Hematopoietic multipotent progenitor cell (in vitro differentiated cells): ENCODE results near the gene SNX25. TPM values are rescaled to one million over a fixed set of nuclear protein-coding genes. Genes with fewer than 3 reads are reported as not detected.

Source experiments
- DNase-seq, 3 donors: peaks; one replicate each; pipeline ENCODE4 v3.0.0-alpha.2; 2011 to 2015; ENCODE audit warnings: low read depth in 2 of 3, low spot score in 2 of 3
- total RNA-seq: library from RNA; depleted of rRNA; stranded (reverse); fragments of >200 nt; gene quantifications from one replicate; pipeline ENCODE4 v1.2.3, GENCODE V29; 2012

SNX25 gene
- total RNA-seq, 1 donor: 0.81 TPM

GRCh38 chr4:185257694-185258093, 48.3 kb downstream of the SNX25 start:
- no peak for DNase-seq

GRCh38 chr4:185258741-185259140, 49.3 kb downstream of the SNX25 start:
- peak in 2 of 3 donors; percentile 10 to 33 for DNase-seq

GRCh38 chr4:185259719-185260118, 50.3 kb downstream of the SNX25 start:
- no peak for DNase-seq

DNA sequence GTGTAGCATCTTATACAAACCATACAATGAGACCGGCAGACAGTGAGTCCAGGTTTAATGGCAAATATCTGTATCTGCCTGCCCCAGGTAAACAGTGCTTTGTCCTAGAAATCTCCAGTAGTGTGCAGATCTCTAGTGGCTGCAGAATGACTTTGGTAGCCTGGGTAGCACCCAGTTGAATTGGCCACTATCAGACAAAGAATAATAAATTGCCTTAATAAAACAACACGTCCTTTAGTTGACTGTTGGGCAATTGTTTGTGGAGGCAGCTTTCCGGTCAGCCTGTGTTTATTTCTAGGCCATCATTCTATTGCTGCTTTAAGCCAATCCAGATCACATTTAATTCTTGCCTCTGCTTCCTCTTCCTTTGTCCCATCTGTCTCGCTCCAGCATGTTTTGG, 52.5 kb downstream of the SNX25 start:
- no peak for DNase-seq

- no peak for DNase-seq
Observed at GRCh38 chr4:185263419-185263818, 54.0 kb downstream of the SNX25 start.

DNA sequence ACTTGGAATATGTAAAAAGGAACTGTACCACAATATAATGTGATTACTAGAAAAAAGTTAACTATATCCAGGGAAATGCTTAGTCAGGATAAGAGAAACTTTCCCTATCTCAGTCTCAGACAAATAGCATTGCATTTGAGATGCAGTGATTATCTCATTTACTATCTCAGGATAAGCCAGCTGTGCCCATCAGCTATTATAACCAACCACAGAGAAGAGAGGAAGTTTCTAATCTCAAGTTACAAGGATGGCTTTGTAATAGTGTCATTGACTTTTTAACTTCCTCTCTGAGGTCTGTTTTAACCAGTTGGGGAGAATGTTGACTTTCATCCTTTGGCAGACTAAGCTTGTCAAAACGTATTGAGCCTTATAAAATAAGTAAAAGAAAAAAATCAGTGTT, 56.5 kb downstream of the SNX25 start:
- peak in 2 of 3 donors; percentile 35 to 84 for DNase-seq

- no peak for DNase-seq
Observed at GRCh38 chr4:185269286-185269685, 59.9 kb downstream of the SNX25 start.

- DNase-seq: no peak
Observed at GRCh38 chr4:185270037-185270436, 60.6 kb downstream of the SNX25 start.

GRCh38 chr4:185270885-185271284, 61.5 kb downstream of the SNX25 start:
- DNase-seq: no peak

DNA sequence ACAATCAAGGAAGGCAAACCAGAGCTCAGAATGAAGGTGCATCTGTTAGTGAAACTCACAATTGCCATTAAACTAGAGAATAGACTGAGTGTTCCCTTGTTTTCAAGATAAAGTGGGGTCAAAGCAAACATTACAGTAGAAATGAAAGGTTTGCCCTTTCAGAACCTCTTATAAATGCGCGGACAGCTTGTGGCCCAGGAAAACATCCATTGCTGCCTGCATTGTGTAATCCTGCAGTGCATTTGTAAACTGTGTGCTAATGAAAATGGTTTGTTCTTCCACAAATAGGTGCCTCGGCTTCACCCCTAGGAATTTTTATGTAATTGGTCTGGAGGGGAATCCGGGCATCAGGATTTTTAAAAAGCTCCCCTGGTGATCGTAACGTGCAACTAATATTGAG, 62.8 kb downstream of the SNX25 start:
- DNase-seq: no peak

DNA sequence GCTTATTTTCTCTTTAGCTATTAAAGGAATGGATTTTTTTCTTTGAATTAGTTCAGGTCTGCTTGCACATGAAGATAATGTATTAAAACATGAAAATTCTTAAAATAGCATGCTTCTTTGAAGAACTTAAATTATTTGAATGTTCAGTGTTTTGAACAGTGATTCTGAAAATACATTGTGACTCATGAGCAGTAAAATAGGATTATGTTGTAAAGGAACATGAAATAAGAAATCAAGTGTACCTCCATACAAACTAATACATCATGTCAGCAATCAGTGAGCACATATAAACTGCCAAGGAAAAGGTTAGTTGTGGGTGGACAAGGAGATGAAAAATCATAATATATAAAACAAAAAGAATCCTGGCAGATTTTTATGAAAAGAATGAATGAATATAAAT, 66.1 kb downstream of the SNX25 start:
- DNase-seq: no peak

GRCh38 chr4:185276036-185276435, 66.6 kb downstream of the SNX25 start:
- DNase-seq: no peak

DNA sequence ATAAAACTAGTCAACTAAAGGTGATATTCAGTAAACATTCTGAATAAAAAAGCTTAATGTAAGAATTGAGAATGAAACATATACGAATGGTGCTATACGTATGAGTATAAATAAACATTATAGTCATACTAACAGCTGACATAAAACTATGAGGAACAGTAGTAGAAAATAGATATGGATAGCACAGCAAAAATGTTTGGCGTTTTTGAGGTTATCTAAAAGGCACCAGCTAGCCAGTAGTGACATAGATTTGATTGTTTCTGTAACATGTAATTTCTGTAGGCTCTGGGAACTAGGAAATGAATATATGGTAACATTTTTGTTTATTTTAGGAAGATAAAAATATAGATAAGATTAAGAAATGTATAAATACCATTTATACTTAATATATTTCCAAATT, 69.3 kb downstream of the SNX25 start:
- DNase-seq: no peak

DNA sequence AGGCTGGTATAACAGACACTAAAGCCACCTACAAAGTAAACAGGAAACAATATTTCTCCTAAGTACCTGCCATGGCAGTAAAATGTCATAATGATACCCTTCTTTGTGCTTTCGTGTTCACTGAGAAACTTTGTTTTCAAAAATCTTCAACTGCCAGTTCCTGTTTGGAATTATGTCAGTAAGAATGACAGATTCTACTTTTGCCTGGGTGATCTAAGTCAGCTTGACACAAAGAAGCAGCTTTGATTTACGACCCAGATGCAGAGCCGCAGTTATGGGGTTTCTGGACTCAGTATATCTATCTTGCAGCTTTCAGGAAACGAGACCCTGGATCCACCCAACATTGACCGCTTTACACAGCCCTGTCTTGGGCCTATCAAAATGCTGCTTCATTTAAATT, 71.2 kb downstream of the SNX25 start:
- DNase-seq: no peak

- no peak for DNase-seq
Observed at GRCh38 chr4:185282968-185283367, 73.6 kb downstream of the SNX25 start.

DNA sequence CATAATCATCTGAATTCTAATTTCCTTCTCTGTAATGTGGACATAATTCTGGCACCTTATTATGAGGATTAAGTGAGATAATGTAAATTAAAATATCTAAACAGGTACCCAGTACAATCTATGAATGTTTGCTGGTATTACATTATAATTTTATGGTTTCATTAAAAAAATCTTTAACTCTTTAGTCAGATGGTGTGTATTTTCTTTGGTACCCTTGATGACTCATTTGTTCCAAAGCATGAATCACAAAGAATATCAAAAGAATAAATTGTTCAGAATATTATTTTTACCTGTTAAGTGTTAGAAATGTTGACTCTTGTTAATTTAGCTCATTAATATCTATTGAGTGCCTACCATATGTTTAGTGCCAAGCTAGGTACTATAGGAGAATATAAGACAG, 74.3 kb downstream of the SNX25 start:
- DNase-seq: peak in 1 of 3 donors; percentile 15

DNA sequence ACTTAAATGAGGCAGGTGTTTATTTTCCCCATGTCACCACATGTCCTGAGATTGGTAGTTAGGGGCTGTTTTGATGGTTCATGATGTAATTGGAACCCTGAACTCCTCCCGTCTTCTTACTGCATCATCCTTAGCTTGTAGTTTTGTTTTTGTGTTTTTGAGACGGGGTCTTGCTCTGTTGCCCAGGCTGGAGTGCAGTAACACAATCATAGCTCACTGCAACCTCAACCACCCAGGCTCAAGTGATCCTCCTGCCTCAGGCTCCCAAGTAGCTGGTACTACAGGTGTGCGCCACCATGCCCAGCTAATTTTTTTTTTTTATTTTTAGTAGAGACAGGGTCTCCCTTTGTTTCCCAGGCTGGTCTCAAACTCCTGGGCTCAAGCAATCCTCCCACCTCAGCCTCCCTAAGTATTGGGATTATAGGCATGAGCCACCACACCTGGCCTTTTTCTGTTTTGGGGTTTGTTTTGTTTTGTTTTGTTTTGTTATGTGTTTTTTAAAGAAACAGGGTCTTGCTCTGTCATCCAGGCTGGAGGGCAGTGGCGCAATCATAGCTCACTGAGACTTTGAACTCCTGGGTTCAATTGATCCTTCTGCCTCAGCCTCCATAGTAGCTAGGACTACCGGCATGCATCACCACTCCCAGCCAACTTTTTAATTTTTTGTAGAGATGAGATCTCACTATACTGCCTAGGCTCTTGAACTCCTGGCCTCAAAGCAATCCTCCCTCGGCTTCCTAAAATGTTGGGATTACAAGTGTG, 76.4 kb downstream of the SNX25 start:
- DNase-seq: no peak

- DNase-seq: no peak
Observed at GRCh38 chr4:185286571-185286970, 77.2 kb downstream of the SNX25 start.

GRCh38 chr4:185287031-185287430, 77.6 kb downstream of the SNX25 start:
- DNase-seq: no peak

DNA sequence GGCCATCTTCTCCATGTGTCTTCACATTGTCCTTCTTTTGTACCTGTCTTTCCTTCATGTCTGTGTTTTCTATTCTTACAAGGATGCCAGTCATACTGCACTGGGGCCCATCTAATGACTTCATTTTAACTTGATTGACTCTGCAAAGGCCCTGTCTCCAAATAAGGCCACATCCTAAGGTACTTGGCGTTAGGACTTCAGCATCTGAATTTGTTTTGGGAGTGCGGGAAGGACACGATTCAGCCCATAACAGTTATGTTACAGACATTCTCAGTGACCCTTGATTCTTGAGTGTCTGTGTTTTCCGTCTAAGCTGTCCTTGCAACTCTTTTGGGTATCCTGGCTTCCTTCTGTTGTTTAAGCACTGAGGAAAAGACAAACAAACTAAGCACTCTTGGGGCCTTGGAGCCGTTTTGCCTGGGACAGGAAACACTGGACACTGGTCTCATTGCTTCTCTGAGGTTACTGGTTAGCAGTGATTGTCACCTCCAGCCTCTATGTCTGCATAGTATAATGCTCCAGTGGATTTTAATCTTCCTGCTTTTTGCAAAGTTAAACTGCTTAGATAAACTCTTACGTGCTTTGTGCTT, 80.7 kb downstream of the SNX25 start:
- DNase-seq: no peak

GRCh38 chr4:185290656-185291055, 81.3 kb downstream of the SNX25 start:
- no peak for DNase-seq

DNA sequence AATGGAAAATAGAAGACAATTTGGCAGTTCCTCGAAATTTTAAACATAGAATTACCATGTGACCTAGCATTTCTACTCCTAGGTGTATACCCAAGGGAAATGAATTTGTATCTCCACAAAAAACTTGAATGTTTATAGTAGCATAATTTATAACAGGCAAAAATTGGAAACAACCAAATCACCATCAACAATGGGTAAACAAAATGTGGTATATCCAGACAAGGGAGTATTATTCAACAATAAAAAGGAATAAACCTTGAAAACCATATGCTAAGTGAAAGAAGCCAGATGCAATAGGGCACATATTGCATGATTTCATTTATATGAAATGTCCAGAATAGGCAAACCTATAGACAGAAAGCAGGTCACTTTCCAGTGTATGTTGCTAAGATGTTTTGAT, 83.8 kb downstream of the SNX25 start:
- DNase-seq: no peak
